Duodenal mucosa (tissue), 2 donors: ENCODE results near the gene ATAD2B.

Source experiments
- H3K27ac ChIP-seq: one replicate; pipeline ENCODE4 v1.7.0; 2013; ENCODE audit warnings: low read depth, low read length
- H3K27me3 ChIP-seq, 2 donors: one replicate each; pipeline ENCODE4 v1.7.0; 2013; ENCODE audit warnings: low read length in 2 of 2, control low read depth in 1 of 2; ENCODE audit not compliant: insufficient read depth in 2 of 2, control insufficient read depth in 1 of 2
- H3K36me3 ChIP-seq, 2 donors: one replicate each; pipeline ENCODE4 v1.7.0; 2013; ENCODE audit warnings: low read length in 2 of 2, control low read depth in 1 of 2; ENCODE audit not compliant: insufficient read depth in 2 of 2, control insufficient read depth in 1 of 2
- H3K4me1 ChIP-seq, 2 donors: one replicate each; pipeline ENCODE4 v1.7.0; 2013; ENCODE audit warnings: low read length in 2 of 2, control low read depth in 1 of 2; ENCODE audit not compliant: insufficient read depth in 2 of 2, control insufficient read depth in 1 of 2
- H3K4me3 ChIP-seq, 2 donors: one replicate each; pipeline ENCODE4 v1.7.0; 2013; ENCODE audit warnings: low read length in 2 of 2, low read depth in 1 of 2
- H3K9ac ChIP-seq, 2 donors: one replicate each; pipeline ENCODE4 v1.7.0; 2013; ENCODE audit warnings: low read length in 2 of 2, low read depth in 1 of 2
- H3K9me3 ChIP-seq, 2 donors: one replicate each; pipeline ENCODE4 v1.7.0; 2013; ENCODE audit warnings: low read length in 2 of 2, control low read depth in 1 of 2; ENCODE audit not compliant: control insufficient read depth in 1 of 2

ATAD2B gene

DNA sequence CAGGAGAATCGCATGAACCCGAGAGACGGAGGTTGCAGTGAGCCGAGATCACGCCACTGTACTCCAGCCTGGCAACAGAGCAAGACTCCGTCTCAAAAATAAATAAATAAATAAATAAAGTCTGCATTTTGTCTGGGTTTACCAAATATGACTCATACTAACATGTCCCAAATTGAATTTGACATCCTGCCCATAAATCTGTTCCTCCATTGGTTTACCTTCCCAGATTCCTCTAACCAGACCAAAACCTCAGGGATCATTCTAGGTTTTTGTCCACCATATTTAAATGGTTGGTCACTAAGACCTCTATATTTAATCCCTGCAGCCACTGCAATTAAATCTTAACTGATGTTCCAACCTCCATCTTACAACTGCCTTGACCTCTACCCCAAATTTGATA is 150.9 kb downstream of the ATAD2B start:
- no peak overlapping the region for H3K9ac ChIP-seq
- H3K4me3 ChIP-seq = no peak overlapping the region
- no peaks in the 10 kb centered on the region for H3K4me1 ChIP-seq
- H3K36me3 ChIP-seq = peaks cover 16 to 48% of the 10 kb centered on the region in 2 donors
- no peaks in the 10 kb centered on the region for H3K9me3 ChIP-seq
- H3K27me3 ChIP-seq = no peaks in the 10 kb centered on the region
- H3K27ac ChIP-seq = no peak overlapping the region

DNA sequence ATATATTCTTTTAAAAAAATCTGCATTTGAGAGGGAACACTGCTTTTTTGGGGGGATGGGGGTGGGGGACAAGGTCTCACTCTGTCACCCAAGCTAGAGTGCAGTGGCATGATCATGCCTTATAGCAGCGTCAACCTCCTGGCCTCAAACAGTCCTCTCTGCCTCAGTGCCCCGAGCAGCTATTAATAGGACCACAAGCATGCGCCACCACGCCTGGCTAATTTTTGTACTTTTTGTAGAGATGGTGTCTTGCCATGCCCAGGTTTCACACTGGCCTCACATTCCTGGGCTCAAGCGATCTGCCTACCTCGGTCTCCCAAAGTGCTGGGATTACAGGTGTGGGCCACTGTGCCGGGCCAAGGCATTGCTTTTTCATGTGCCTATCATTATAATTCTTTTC is 154.2 kb downstream of the ATAD2B start:
- H3K4me1 ChIP-seq = no peaks in the 10 kb centered on the region
- no peak overlapping the region for H3K27ac ChIP-seq
- H3K9me3 ChIP-seq = no peaks in the 10 kb centered on the region
- H3K27me3 ChIP-seq = no peaks in the 10 kb centered on the region
- no peak overlapping the region for H3K4me3 ChIP-seq
- peaks cover 11 to 39% of the 10 kb centered on the region in 2 donors for H3K36me3 ChIP-seq
- no peak overlapping the region for H3K9ac ChIP-seq

DNA sequence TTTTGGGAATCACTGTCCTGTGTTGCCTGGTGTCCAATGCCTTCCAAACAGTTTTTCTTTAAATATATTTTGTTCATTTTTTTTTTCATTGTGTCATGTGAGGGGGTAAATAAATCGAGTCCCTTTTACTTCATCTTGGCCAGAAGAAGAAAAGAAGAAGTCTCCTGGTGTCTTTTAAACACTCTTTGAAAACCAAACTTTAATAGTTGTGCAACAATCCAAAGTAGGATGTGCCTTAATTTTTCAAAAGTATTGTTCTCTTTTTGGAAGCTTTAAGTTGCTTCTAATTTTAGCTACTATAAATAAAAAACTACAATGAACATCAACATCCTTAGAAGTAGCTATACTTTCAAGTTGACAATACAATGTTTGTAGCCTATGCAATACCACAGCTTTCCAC is 154.9 kb downstream of the ATAD2B start:
- no peaks in the 10 kb centered on the region for H3K9me3 ChIP-seq
- no peaks in the 10 kb centered on the region for H3K4me1 ChIP-seq
- H3K27ac ChIP-seq = no peak overlapping the region
- no peak overlapping the region for H3K4me3 ChIP-seq
- no peak overlapping the region for H3K9ac ChIP-seq
- peaks cover 9 to 35% of the 10 kb centered on the region in 2 donors for H3K36me3 ChIP-seq
- no peaks in the 10 kb centered on the region for H3K27me3 ChIP-seq

DNA sequence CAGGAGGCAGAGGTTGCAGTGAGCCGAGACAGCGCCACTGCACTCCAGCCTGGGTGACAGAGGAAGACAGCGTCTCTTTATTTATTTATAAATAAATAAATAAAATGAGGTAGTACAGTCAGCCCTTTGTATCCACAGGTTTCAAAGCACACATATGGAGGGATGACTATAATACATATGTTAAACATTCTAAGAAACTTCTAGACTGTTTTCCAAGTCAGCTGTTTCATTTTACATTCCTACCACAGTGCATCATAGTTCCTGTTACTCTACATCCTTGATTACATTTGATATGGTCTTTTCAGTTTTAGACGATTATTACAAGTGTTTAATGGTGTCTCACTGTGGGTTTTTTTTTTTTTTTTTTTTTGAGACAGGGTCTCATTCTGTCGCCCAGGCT is 157.6 kb downstream of the ATAD2B start:
- Histone ChIP-seq H3K27ac (no peak overlapping the region), H3K27me3 (no peaks in the 10 kb centered on the region), H3K4me3 (no peak overlapping the region), H3K4me1 (no peaks in the 10 kb centered on the region), H3K36me3 (peaks cover 9 to 32% of the 10 kb centered on the region in 2 donors), H3K9me3 (no peaks in the 10 kb centered on the region), H3K9ac (no peak overlapping the region)

DNA sequence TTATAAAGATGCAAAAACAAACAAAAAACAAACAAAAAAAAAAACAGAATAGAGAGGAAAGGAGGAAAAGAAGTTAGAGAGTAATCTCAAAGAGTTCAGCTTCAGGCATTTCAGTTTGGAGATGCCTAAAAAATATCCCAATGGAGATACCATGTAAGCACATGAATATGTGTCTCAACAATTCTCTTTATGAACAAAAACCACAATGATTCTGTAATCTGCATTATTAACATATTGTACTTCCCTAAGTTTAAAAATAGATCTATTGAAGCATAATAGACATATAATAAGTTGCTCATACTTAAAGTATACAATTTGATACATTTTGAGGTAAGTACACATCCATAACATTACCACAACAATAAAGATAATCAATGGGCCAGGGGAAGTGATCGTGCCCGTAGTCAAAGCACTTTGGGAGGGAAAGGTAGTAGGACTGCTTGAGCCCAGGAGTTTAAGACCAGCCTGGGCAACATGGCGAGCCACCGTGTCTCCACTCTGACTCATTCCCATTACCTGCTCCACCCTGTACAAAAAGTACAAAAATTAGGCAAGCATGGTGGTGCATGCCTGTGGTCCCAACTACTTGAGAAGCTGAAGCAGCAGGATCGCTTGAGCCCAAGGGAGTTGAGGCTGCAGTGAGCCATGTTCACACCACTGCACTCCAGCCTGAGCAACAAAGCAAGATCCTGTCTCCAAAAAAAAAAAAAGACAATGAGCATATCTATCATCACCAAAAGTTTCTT is 158.9 kb downstream of the ATAD2B start:
- no peaks in the 10 kb centered on the region for H3K9me3 ChIP-seq
- no peaks in the 10 kb centered on the region for H3K4me1 ChIP-seq
- H3K27ac ChIP-seq = no peak overlapping the region
- no peak overlapping the region for H3K4me3 ChIP-seq
- H3K27me3 ChIP-seq = no peaks in the 10 kb centered on the region
- H3K9ac ChIP-seq = no peak overlapping the region
- H3K36me3 ChIP-seq = peaks cover 9 to 26% of the 10 kb centered on the region in 2 donors

DNA sequence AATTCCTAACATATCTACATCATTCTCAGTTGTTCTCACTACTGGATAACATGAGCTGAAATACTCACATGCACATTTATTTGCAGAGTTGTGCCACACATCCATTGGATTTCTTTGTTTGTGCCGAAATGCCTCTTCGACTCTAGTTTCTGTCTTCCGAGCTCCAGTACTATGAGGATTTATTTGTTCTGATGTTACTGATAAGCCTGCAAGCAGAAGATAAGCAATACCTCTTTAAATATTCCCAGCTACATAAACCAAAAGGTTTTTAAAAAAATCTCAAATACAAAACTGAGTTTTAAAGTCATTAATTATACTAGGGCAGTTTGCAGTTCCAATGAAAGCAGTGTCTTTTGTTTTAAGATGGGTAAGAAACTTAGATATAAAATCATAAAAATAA is 164.8 kb downstream of the ATAD2B start:
- Histone ChIP-seq H3K27me3 (no peaks in the 10 kb centered on the region), H3K9me3 (no peaks in the 10 kb centered on the region), H3K4me3 (no peak overlapping the region), H3K36me3 (peaks cover 7 to 21% of the 10 kb centered on the region in 2 donors), H3K27ac (no peak overlapping the region), H3K4me1 (peaks cover 0 to 6% of the 10 kb centered on the region in 2 donors), H3K9ac (no peak overlapping the region)

DNA sequence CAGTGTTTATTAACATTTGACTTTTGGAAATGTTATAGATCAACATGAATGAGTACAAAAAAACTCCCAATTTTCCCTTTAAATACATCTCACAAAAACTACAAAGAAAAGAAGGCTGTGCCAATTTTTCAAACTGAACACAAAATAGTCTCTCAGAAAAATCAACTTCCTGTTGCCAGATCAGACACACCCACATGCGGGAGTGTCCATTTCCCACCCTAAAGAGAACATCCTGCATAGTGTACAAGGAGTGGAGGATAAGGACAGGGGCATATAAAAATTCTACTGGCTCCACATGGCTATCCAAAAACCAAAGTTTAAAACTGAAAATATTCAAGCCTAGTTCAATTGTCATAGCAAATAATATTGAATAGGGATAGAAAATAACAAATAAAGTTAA is 165.3 kb downstream of the ATAD2B start:
- H3K36me3 ChIP-seq = peaks cover 9 to 26% of the 10 kb centered on the region in 2 donors
- no peaks in the 10 kb centered on the region for H3K9me3 ChIP-seq
- peaks cover 0 to 6% of the 10 kb centered on the region in 2 donors for H3K4me1 ChIP-seq
- H3K27me3 ChIP-seq = no peaks in the 10 kb centered on the region
- H3K9ac ChIP-seq = no peak overlapping the region
- H3K27ac ChIP-seq = no peak overlapping the region
- no peak overlapping the region for H3K4me3 ChIP-seq

DNA sequence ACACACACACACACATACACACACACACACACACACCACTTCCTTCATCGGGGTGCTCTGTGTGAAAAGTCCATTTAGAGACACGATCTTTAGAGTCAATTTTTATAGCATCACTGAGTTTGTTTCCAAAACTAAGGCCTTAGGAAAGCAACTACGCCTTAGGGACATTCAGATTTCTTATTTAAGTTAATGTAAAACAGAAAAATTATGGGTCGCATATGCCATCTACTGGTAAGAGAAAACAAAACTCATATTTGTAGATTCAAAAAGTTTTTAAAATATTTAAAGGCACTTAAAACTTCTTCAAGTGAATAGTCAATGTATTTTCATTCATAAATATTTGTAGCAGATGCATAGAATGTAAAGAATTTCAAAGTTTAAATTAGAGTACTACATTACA is 166.2 kb downstream of the ATAD2B start:
- Histone ChIP-seq H3K9ac (no peak overlapping the region), H3K27ac (no peak overlapping the region), H3K4me3 (no peak overlapping the region), H3K9me3 (no peaks in the 10 kb centered on the region), H3K4me1 (peaks cover 0 to 6% of the 10 kb centered on the region in 2 donors), H3K36me3 (peaks cover 11 to 27% of the 10 kb centered on the region in 2 donors), H3K27me3 (no peaks in the 10 kb centered on the region)

DNA sequence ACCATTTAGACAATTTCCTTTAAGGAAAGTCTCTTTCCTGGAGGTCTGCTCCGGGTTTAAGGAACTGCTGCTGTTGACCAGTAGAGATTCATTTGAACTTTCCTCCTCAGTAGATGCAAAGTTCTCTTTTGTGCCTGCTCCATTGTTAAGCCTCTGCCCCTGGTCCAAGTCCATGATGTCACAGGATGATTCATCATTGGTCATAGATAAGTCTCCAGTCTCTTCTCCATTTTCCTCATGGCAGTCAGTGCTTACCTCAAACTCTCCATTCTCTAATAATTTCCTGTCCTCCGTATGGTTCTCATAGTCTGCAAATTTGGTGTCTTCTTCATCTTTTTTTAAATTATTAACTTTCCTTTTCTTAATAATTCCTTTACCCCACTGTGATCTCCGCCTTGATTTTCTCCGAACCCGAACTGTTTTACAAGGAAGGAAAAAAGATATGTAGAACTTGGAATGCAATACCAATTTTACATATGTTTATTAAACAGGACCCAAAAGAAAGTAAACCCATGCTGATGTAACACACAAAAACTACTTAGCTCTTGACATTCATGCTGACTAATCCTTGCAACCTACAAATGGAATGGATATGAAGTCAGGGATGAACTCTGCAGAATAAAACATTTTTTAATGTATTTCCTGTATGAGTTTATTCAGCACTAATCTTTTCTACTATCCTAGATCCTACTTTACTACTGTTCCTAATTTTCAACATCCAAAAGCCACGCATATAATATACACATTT is 169.1 kb downstream of the ATAD2B start:
- Histone ChIP-seq H3K4me1 (peaks cover 0 to 6% of the 10 kb centered on the region in 2 donors), H3K4me3 (no peak overlapping the region), H3K9ac (no peak overlapping the region), H3K27me3 (no peaks in the 10 kb centered on the region), H3K36me3 (peaks cover 12 to 27% of the 10 kb centered on the region in 2 donors), H3K27ac (no peak overlapping the region), H3K9me3 (no peaks in the 10 kb centered on the region)

DNA sequence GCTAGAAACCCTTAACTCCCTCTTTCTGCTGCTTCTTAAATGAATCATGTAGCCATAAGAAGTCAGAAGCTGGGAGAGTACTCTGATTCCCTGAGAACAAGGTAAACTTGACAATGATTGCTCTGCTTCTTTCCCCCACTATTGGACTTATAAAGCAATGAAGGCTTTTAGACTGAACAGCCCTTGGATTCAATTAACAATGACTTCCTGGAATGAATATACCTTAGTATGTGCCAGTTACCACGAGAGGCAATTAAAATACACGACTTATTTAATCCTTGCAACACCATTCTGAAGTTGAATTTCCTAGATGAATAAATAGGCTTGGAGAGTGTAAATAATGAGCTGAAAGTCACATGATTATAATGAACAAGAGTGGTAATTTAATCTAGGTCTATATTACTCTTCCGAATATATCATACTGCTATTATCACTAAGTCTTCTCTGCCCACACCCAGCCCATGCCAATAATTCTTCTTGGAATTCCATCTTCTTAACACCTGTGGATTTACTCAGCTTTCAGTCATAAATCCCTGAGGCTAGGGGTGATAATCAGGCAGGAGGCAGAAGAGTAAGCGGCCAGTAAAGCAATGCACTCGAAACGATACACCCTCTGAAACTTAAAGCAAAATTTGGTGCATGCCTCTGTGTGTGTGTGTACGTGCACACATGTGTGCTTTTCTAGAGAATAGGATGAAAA is 170.2 kb downstream of the ATAD2B start:
- no peak overlapping the region for H3K4me3 ChIP-seq
- no peak overlapping the region for H3K27ac ChIP-seq
- H3K9me3 ChIP-seq = no peaks in the 10 kb centered on the region
- H3K27me3 ChIP-seq = no peaks in the 10 kb centered on the region
- H3K36me3 ChIP-seq = peaks cover 15 to 32% of the 10 kb centered on the region in 2 donors
- no peak overlapping the region for H3K9ac ChIP-seq
- H3K4me1 ChIP-seq = peaks cover 0 to 6% of the 10 kb centered on the region in 2 donors
